DMS153 (cell line): ENCODE measurements around the gene ST3GAL3.
"Not testable (repeated sequence)": the region's sequence is repeated elsewhere in the genome, so short reads cannot be mapped to it uniquely, and the experiment has no call there.

Experiments used
- DNase-seq: peaks from one replicate; lab custom pipeline; 2025; lab: John Stamatoyannopoulos, UW

The ST3GAL3 gene

DNA sequence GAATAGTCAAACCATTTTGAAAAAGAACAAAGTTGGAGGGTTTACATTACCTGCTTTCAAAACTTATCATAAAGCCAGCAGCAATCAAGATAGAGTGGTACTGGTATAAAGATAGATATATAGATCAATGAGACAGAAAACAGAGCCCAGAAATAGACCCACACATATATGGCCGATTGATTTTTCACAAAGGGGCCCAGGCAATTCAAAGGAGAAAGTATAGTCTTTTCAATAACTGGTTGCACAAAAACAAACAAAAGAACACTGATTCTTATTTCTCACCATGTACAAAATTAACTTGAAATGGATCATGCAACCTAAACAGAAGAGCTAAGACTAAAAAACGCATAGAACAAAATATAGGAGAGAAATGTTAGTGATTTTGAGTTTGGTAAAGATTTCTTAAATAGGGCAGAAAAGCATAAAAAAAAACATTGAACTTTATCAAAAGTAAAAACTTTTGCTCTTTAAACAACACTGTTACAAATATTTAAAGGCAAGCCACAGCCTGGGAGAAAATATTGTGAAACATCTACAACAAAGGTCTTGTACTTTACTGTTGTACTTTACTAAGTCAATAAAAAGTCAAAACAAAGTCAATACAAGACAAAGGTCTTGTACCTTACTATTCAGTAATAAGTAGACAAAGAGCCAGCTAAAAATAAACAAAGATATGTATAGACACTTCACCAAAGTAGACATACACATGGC, 50.2 kb downstream of the ST3GAL3 start:
- no peak for DNase-seq

DNA sequence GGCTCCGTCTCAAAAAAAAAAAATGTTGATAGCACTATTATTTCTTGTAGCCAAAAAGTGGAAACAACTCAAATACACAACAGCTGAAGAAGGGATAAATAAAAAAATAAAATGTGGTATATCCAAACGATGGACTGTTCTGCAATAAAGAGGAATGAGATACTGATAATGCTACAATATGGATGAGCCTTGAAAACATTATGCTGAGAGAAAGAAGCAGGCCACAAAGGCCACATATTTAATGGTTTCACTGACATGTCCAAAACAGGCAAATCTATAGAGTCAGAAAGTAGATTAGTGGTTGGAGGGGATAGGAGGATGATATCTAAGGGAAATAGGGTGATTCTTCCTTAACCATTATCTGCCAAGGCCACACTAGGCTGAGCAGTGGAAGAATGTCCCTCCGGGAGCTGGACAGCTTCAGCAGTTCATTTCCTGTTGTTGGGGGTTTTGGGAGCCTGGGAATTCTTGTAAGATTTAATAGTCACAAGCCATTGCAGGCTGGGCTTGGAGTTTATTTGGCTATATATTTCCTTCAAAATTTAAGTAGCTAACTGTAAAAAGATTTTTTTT, 53.5 kb downstream of the ST3GAL3 start:
- no peak for DNase-seq

GRCh38 chr1:43763497-43763973, 56.2 kb downstream of the ST3GAL3 start:
- peak; percentile 88 for DNase-seq

DNA sequence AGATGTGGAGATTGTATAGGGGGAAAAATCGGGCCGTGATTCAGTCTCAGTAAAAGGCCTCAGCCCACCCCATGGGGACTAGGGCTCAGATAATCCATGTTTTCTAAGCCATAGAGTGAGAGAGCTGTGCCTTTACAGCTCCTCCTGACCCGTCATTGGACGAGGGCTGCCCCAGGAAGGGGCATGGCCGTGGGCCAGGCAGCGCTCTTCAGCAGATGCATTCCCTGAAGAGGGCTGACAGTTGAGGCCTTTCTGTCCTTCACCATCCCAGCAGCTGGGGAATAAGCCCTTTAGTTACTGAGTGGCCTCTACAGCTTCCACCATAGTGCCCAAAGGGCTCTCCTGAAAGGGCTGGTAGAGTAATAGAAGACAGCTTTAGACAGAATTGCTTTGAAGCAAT, 57.2 kb downstream of the ST3GAL3 start:
- DNase-seq: peak; percentile 13

- no peak for DNase-seq
Observed at GRCh38 chr1:43766086-43766784, 58.9 kb downstream of the ST3GAL3 start.

GRCh38 chr1:43766818-43767525, 59.6 kb downstream of the ST3GAL3 start:
- no peak for DNase-seq

GRCh38 chr1:43768168-43768567, 60.8 kb downstream of the ST3GAL3 start:
- DNase-seq: no peak

DNA sequence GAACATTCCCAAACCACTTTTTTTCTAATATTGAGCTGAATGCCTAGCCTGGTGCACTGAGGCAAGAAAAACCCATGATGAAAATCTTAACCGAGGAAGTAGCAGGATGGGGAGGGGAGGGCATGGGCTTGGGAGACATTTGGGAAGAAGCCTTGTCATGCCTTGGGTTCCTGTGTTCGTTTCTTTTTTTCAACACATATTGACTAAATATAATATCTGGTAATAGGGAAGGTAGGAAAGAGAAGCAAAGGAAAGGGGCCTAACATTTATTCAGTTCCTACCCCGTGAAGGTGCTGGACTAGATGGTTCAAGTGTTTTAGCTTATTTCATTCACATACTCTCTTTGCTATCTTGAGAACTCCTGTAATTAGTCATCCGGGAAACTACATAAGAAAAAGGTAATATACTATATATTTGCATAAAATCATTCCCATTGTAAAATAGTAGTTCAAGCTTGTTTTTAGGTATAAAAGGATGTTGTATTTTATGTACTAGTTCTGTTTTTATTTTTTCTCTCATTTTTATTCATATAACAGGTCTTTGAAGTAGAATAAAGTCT, 62.1 kb downstream of the ST3GAL3 start:
- DNase-seq: no peak

DNA sequence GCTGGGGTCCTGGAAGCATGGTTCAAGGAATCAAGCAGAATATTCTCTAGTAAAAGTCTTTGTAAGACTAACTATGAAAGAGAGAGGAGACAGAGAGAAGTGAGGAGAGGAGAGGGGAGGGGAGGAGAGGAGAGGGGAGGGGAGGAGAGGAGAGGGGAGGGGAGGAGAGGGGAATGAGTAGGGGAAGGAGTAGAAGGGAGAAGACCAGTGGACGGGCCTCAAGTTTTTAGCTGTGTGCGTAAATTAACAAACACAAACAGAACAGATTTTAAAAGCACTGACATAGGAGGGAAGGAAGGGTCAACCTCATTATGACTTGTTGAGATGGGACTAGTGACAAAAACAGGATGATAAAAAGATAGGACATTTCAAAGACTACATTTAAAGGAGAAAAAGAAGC, 62.8 kb downstream of the ST3GAL3 start:
- no peak for DNase-seq

GRCh38 chr1:43772978-43773377, 65.6 kb downstream of the ST3GAL3 start:
- DNase-seq: no peak

- no peak for DNase-seq
Observed at GRCh38 chr1:43773821-43774220, 66.5 kb downstream of the ST3GAL3 start.

DNA sequence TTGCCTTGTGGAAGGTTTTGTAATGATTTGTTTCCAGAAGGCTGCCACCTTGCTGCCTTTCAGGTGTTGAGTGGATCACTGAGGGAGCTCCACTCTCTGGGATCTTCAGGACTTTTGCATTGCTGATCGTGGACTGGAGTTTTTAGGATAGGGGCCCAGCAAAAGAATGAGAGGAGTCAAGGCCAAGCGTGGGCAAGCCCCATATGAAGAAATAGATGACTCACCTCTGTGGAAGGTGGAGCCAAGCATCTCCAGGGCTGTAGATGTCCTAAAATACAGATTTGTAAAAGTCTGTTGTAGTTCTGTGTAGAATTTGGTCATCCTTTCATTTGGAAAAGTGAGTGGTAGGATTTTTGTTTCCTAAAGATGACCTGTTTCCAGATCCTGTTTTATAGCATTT, 67.0 kb downstream of the ST3GAL3 start:
- DNase-seq: no peak

GRCh38 chr1:43776043-43776761, 68.9 kb downstream of the ST3GAL3 start:
- no peak for DNase-seq

DNA sequence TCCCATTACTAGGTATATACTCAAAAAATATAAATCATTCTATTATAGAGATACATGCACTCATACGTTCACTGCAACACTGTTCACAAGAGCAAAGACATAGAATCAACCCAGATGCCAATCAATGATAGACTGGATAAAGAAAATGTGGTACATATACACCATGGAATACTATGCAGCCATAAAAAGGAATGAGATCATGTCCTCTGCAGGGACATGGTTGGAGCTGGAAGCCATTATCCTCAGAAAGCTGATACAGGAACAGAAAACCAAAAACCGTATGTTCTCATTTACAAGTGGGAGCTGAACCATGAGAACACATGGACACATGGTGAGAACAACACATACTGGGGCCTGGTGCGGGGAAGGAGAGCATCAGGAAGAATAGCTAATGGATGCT, 70.6 kb downstream of the ST3GAL3 start:
- DNase-seq: not testable (repeated sequence)

DNA sequence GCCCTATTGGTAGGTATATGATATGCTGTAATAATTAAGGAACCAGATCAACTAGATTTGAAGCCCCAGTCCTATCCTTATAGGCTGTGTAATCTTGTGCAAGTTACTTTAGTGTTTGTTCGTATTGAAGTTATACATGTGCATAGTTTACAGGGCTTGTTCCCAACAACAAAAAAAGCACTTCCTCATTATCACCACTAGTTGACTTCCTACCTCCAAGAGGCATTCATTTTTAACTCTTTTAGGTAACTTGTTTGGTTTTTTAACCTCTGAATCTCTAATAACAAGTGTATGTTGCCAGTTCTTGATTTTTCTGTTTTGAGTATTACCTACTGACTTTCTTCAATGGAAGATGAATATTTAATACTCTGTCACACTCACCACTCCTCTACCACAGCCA, 71.9 kb downstream of the ST3GAL3 start:
- no peak for DNase-seq

DNA sequence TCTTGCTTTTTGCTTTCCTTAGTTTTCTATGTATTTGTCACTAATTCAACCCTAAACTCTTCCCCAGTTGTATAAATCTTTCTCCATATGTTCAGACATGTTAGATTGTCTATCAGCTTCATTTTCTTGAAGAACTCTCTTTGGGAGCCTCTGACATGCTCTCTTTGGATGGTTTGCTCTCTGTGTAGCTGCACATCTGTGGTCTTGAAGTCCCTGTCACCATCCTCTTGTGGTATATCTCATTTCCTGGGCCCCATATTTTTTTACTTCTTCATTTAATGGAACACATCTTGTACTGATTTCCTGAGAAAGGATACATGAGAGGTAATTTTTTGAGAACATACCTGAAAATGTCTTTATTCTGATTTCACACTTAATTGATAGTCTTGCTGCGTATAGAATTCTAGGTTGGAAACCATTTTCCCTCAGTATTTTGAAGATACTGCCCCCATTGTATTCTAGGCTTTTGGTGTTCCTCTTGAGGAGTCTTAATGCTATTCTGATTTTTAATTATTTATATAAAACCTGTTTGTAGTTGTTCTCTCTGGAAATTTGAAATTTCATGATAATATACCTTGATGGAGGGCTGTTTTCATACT, 72.6 kb downstream of the ST3GAL3 start:
- DNase-seq: no peak

DNA sequence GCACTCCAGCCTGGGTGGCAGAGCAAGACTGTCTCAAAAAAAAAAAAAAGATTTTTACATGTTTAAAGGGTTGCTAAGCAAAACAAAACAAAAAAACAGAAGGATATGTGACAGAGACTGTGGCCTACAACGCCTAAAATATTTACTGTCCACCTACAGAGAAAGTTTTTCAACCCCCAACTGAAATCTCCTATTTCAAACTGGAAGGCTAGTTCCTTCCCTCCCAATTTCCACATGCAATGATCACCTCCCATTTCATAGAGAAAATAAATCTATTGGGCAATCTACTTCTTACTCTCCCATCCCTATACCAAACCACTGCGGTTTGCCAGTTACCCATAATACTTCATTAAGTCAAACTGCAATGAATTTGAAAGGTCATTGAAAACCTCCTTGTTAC, 74.2 kb downstream of the ST3GAL3 start:
- no peak for DNase-seq

GRCh38 chr1:43783096-43783670, 75.8 kb downstream of the ST3GAL3 start:
- DNase-seq: peak; percentile 35

DNA sequence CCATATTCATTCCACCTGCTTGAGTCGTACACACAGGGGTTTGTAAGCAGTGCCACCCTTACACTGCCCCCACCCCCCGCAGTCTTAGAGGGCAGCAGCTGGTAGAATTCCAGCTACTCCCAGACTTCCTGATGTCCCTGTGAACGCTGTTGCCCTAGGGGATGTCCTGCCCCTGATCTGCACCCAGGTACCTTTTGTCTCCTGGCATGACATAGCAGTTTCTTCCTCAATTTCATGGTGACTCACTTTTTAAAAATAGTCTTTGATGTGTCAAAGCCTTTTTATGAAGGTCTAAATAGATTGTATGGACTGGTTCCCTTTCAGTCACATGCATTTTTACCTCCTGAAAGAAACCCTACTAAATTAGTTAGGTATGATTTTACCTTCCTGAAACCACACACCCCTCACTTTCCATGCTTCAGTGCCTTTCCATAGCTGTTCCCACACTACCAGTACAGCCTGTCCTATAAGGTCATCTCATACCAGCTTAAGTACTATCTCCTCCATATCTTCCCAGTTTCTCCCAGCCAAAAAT, 76.4 kb downstream of the ST3GAL3 start:
- peak; percentile 61 for DNase-seq

DNA sequence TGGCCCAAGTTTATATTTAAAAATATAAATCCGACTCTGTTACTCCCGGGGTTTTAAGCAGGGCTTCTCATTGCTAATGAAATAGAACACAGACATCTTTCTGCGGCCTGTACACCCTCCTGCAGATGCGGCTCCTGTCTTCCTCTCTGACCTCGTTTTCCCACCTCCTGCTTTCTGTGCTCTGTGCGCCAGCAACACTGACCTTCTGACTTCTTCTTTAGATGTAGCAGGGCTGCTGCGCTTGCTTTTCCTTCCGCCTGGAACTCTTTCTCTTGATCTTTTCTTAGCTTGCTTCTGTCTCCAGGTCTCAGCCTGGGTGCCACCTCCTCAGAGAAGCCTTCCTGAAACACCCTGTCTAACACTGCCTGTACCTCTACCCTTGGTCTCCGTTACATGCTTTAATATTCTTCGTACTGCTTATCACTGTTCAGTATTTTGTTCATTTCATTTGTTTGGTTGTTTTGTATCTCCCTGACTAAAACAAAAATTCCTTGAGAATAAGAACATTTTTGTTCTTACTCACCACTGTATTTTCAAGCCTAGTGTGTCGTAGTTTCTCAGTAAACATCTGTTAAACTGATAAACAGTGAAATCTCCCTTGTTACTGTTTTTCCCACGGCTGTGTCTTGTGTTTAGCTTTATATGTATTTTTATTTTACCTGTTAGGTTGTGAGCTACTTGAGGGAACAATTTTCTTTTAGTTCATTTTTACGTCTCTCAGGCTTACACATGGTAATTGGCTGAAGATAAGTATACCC, 79.0 kb downstream of the ST3GAL3 start:
- no peak for DNase-seq
